GM12878 (cell line): ENCODE measurements around the gene F11.
"Not testable (repeated sequence)": the region's sequence is repeated elsewhere in the genome, so short reads cannot be mapped to it uniquely, and the experiment has no call there.

Experiments
- REST ChIP-seq: IDR thresholded peaks from 2 replicates; pipeline ENCODE4 v1.6.1; 2012; ENCODE audit warnings: mild to moderate bottlenecking, low read depth, low read length
- TF ChIP-seq, protein P1 (sequence below): IDR thresholded peaks from 2 replicates; pipeline ENCODE4 v1.6.1; 2012; ENCODE audit warnings: low read depth, low read length, improper control_type of control experiment

DNA sequence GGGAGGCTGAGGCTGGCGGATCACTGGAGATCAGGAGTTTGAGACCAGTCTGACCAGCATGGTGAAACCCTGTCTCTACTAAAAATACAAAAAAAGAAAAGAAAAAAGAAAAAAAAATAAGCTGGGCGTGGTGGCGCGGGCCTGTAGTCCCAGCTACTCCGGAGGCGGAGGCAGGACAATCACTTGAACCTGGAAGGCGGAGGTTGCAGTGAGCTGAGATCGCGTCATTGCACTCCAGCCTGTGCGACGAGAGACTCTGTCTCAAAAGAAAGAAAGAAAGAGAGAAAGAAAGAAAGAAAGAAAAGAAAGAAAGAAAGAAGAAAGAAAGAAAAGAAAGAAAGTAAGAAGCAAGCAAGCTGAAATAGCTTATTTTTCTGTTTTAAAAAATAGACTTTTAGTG is 739 bp upstream of the F11 start:
- TF ChIP-seq, protein P1, sequence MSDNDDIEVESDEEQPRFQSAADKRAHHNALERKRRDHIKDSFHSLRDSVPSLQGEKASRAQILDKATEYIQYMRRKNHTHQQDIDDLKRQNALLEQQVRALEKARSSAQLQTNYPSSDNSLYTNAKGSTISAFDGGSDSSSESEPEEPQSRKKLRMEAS = not testable (repeated sequence)
- not testable (repeated sequence) for TF ChIP-seq REST
